ENCODE data around the gene MPZL2. TPM values are rescaled to one million over a fixed set of nuclear protein-coding genes. Genes with fewer than 3 reads are reported as not detected.

Gene MPZL2
- total and polyA plus RNA-seq, 2 of the 13 experiments (the other 11 are each of a cell fraction or from before 2014, with no cell fraction given) = 27.9 to 53.7 TPM

- TF ChIP-seq, protein P1, sequence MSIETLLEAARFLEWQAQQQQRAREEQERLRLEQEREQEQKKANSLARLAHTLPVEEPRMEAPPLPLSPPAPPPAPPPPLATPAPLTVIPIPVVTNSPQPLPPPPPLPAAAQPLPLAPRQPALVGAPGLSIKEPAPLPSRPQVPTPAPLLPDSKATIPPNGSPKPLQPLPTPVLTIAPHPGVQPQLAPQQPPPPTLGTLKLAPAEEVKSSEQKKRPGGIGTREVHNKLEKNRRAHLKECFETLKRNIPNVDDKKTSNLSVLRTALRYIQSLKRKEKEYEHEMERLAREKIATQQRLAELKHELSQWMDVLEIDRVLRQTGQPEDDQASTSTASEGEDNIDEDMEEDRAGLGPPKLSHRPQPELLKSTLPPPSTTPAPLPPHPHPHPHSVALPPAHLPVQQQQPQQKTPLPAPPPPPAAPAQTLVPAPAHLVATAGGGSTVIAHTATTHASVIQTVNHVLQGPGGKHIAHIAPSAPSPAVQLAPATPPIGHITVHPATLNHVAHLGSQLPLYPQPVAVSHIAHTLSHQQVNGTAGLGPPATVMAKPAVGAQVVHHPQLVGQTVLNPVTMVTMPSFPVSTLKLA (IDR thresholded peaks at IDR 0.05) = peak; percentile 62
- no peak for TF ChIP-seq ARHGAP35 (CRISPR knock-in tag; IDR thresholded peaks at IDR 0.05; ENCODE audit: borderline replicate concordance)
- peak; percentile 82 for TF ChIP-seq NR2C2 (CRISPR knock-in tag; IDR thresholded peaks at IDR 0.05; ENCODE audit: borderline replicate concordance)
- no peak for TF ChIP-seq SMAD9 (CRISPR knock-in tag; IDR thresholded peaks at IDR 0.05)
- TF ChIP-seq TRAFD1 (CRISPR knock-in tag; IDR thresholded peaks at IDR 0.05; ENCODE audit: borderline replicate concordance) = no peak
- TF ChIP-seq, protein P2, sequence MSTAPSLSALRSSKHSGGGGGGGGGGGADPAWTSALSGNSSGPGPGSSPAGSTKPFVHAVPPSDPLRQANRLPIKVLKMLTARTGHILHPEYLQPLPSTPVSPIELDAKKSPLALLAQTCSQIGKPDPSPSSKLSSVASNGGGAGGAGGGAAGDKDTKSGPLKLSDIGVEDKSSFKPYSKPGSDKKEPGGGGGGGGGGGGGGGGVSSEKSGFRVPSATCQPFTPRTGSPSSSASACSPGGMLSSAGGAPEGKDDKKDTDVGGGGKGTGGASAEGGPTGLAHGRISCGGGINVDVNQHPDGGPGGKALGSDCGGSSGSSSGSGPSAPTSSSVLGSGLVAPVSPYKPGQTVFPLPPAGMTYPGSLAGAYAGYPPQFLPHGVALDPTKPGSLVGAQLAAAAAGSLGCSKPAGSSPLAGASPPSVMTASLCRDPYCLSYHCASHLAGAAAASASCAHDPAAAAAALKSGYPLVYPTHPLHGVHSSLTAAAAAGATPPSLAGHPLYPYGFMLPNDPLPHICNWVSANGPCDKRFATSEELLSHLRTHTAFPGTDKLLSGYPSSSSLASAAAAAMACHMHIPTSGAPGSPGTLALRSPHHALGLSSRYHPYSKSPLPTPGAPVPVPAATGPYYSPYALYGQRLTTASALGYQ (CRISPR knock-in tag; IDR thresholded peaks at IDR 0.05) = peak; percentile 88; the same call in 1 of the 2 replicates
- TF ChIP-seq ZNF335 (CRISPR knock-in tag; IDR thresholded peaks at IDR 0.05) = peak; percentile 58; the same call in 1 of the 2 replicates
- TF ChIP-seq ATF7 (IDR thresholded peaks at IDR 0.05) = peak; percentile 63
- TF ChIP-seq ATF7 (CRISPR knock-in tag; IDR thresholded peaks at IDR 0.05) = peak; percentile 94
- no peak for TF ChIP-seq ATF7-NPFF (CRISPR knock-in tag; IDR thresholded peaks at IDR 0.05; ENCODE audit: low read depth)
- TF ChIP-seq ZNF552 (CRISPR knock-in tag; IDR thresholded peaks at IDR 0.05; ENCODE audit: borderline replicate concordance) = 0 out of 2 replicates have a peak, but pooled peaks have one; percentile 45
- peak; percentile 93 for TF ChIP-seq FOXP4 (CRISPR knock-in tag; IDR thresholded peaks at IDR 0.05)
- TF ChIP-seq NR2F1 (CRISPR knock-in tag; IDR thresholded peaks at IDR 0.05) = peak in 1 of 2 experiments; percentile 10; a peak in 1 of 4 replicates
- TF ChIP-seq ONECUT2 (CRISPR knock-in tag; IDR thresholded peaks at IDR 0.05) = peak; percentile 85
- TF ChIP-seq DPF2 (CRISPR knock-in tag; IDR thresholded peaks at IDR 0.05; ENCODE audit: borderline replicate concordance, low read depth) = peak; percentile 85
- no peak for TF ChIP-seq PRMT3 (CRISPR knock-in tag; IDR thresholded peaks at IDR 0.05; ENCODE audit: borderline replicate concordance, low read depth)
- peak; percentile 43; the same call in 1 of the 2 replicates for TF ChIP-seq ZFP90 (CRISPR knock-in tag; IDR thresholded peaks at IDR 0.05; ENCODE audit: borderline replicate concordance)
- TF ChIP-seq ATM (IDR thresholded peaks at IDR 0.05; ENCODE audit: borderline replicate concordance) = no peak
- peak; percentile 98 for TF ChIP-seq ZBTB37 (CRISPR knock-in tag; IDR thresholded peaks at IDR 0.05)
- TF ChIP-seq POLR2A (IDR thresholded peaks at IDR 0.05; ENCODE audit: insufficient read depth in 1 of 2, low read depth in 2 of 2, low read length in 2 of 2) = peak in 1 of 2 experiments; percentile 52; a peak in 1 of 4 replicates
- 0 out of 2 replicates have a peak, but pooled peaks have one; percentile 60 for TF ChIP-seq HOXA5 (CRISPR knock-in tag; IDR thresholded peaks at IDR 0.05)
These were observed 51.9 kb downstream of the MPZL2 start (continued) for GRCh38 chr11:118212131-118212725.
